NCI-H1436 treated with DMSO at 0.1 percent for 48 hours (cell line): Measurements from ENCODE around the gene NBDY.
"Not testable (repeated sequence)": the region's sequence is repeated elsewhere in the genome, so short reads cannot be mapped to it uniquely, and the experiment has no call there.

Experiments used
- DNase-seq: peaks from one replicate; lab custom pipeline; 2025; lab: John Stamatoyannopoulos, UW

The NBDY gene, protein sequence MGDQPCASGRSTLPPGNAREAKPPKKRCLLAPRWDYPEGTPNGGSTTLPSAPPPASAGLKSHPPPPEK

GRCh38 chrX:56729152-56729850 lies at the start of gene NBDY:
Gene NBDY, plus strand, starts transcription at chrX:56729243. Its CDS starts 111 bp downstream, at chrX:56729354.
- peak; percentile 17 for DNase-seq

- not testable (repeated sequence) for DNase-seq
These were observed 24.5 kb upstream of the NBDY start for GRCh38 chrX:56704530-56704929.

DNA sequence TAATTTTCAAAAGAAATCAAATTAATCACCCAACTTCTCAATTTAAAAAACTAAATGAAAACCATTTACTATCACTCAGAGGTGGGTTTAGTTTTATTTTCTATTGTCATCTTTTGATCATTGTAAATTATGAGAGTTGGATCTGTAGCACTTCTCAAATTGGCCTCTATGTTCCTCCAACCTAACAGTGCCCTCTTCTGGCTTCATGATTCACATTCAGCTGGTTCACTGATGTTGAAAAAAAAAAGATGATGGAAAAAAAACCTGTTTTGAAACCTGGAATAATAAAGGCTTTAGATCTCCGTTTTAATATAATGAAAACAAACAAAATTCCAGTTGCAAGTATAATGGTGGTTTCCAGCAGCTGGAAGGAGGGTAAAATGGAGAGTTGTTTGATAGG lies 2.4 kb upstream of the NBDY start:
- DNase-seq = peak; percentile 27

- no peak for DNase-seq
These were observed 1.5 kb upstream of the NBDY start for GRCh38 chrX:56727531-56727930.

DNA sequence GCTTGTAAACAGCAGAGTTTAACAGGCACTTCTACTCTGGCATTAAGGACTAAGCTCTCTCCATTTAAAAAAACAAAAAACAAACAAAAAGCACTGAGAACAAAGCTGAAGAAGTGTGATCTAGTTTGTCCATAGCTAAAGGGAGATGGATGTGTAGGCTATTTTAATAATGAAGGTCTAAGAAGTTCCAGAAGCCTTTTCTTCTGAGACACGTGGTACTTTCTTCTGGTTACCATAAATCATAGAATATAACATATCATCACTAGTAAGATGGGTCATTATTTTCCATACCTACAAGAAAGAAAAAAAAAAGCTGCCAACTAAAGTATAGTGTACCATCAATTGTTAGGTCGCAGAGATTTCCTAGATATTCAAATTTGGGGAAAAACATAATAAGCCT lies 722 bp upstream of the NBDY start:
- peak; percentile 0 for DNase-seq

DNA sequence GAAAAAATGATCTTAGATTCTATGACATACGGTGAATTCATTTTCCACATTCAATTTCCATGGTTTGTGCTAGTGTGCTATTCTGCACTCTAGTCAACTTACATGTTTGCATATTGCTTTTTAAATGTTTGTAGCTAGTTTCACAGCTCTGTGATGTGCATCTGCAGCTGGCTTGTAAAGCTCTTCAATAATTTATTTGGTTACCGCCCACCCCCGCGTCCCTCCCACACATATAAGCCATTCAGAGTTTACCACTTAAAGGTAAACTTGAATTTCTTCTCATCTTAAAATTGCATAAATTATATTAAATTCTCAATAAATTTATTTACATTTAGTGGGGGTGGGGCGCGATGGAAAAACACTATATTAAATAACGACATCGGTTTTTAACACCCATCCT lies 291 bp upstream of the NBDY start:
- DNase-seq = no peak

- DNase-seq = no peak
These were observed 4.5 kb downstream of the NBDY start for GRCh38 chrX:56733459-56734046.

GRCh38 chrX:56736219-56736618 lies 7.2 kb downstream of the NBDY start:
- no peak for DNase-seq

DNA sequence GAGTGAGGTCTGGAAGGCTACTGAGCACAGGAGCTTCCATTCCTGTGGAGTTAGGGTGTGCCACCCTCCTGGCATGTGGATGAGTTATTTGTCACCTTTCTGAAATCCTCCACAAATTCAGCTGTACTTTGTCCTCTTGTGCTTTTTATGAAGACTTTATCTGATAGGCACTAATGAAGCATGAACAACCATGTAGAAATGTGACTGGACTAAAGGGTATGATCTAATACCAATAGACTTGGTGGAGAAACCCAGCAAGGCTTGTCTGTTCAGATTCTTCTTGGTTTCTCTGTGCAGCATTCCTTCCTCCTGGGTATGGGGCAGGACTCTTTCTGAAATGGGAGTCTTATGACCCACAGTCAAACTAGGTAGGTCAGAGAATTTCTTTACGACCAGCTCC lies 9.6 kb downstream of the NBDY start:
- DNase-seq = no peak

- DNase-seq = no peak
These were observed 16.0 kb downstream of the NBDY start for GRCh38 chrX:56744996-56745395.

GRCh38 chrX:56746996-56747395 lies 18.0 kb downstream of the NBDY start:
- DNase-seq = no peak

DNA sequence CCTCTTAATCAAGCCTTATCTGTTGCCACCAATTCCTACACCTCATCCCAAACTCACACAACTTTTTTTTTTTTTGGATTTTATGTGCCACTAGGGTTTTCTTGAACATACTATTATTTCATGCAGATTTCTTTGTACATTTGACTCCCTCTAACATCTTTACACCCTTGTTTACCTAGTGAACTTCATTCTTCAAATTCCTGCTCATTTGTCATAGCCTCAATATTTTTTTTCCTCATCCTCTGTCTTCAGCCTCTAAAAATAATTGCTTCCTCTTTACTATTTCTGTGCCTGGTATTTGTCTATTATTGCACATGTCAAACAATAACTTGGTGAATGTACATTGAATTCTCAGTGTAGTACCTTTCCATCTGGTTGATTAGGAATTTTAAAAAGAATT lies 22.0 kb downstream of the NBDY start:
- DNase-seq = no peak

- DNase-seq = no peak
These were observed 28.3 kb downstream of the NBDY start for GRCh38 chrX:56757327-56757726.

GRCh38 chrX:56758456-56758855 lies 29.4 kb downstream of the NBDY start:
- DNase-seq = no peak

DNA sequence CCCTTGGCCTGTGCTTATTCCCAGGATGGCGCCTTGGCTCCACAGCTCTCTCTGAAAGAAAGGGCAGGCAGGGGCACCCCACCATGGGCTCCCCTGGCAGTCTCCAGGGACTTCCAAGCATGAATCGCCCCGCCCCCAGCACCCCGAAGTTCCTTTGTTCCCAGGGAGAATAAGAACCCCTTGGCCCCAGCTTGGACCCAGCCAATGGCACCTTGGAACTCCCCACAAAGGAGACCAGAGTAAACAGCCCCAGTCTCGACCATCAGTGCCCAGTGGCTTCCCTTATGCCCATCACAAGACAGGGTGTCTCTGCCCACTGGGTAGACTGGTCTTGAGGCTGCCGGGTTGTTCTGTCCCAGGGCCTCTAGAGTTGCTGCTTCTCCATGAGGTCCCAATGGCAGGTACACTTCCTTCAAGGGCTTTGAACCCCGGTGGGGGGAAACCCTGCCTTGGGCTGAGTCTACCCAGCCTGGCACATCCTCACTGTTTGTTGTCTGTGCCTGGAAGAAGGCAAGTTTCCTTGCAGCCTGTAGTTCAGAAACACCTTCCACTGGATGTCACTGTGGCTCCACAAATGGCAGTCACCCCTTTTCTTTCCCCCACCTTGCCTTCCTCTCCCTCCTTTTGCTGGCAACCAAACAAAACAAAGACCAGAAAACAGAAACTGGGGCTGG lies 30.8 kb downstream of the NBDY start:
- DNase-seq = no peak

- DNase-seq = not testable (repeated sequence)
These were observed 31.5 kb downstream of the NBDY start for GRCh38 chrX:56760410-56761124.

DNA sequence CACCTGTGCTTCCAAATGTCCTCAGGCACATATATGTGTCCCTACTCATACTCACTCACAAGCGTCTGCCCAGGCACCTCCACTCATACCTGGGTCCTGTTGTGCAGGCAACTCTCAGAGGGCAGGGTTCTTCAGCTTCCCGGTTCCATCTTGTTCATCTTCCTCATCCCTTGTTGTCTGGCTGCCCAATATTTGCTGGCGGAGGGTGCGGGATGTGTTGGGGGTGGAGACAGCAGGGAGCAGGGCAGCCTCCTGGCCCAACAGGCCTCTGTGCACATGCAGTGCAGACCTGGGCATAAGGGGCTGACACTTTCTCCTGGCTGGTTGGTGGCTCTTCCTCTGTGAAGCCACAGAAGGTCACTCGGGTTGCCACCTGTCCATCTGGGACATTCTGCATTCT lies 32.1 kb downstream of the NBDY start:
- DNase-seq = no peak

DNA sequence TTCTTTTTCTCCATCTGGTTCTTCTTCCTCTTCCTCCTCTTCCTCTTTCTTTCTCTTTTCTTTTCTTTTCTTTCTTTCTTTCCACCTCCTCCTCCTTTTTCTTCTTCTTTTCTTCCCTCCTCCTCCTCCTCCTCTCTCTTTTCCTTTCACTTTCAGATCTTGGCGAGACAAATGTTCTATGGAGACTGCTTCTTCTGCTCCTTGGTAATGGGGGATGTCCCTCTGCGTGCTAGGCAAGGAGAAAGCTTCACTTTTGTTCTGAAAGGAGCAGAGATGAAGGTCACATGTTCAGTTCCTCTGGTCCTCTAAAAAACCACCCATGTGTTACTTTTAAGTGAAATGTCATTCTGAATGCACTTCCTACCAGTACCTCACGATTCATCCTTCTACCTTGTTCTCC lies 33.2 kb downstream of the NBDY start:
- DNase-seq = no peak

GRCh38 chrX:56762707-56763555 lies 33.9 kb downstream of the NBDY start:
- no peak for DNase-seq

GRCh38 chrX:56763556-56764152 lies 34.6 kb downstream of the NBDY start:
- DNase-seq = no peak
